ENCODE data around the gene IRF2BP1. TPM values are rescaled to one million over a fixed set of nuclear protein-coding genes. Genes with fewer than 3 reads are reported as not detected.

Gene IRF2BP1
- total RNA-seq, 1 donor from 2014 or later: 14.5 TPM

- DNase-seq: no peak
Observed at GRCh38 chr19:45860359-45861259, 25.3 kb downstream of the IRF2BP1 start.

- DNase-seq: no peak
Observed at GRCh38 chr19:45854167-45854778, 31.7 kb downstream of the IRF2BP1 start.

- DNase-seq: no peak
Observed at GRCh38 chr19:45852983-45853382, 33.0 kb downstream of the IRF2BP1 start.

GRCh38 chr19:45852145-45852750 is 33.7 kb downstream of the IRF2BP1 start:
- no peak for DNase-seq

- DNase-seq: no peak
Observed at GRCh38 chr19:45848922-45849321, 37.0 kb downstream of the IRF2BP1 start.

- no peak for DNase-seq
Observed at GRCh38 chr19:45847663-45848062, 38.3 kb downstream of the IRF2BP1 start.

GRCh38 chr19:45842198-45842597 is 43.7 kb downstream of the IRF2BP1 start:
- no peak for DNase-seq

- no peak for DNase-seq
Observed at GRCh38 chr19:45834970-45835369, 51.0 kb downstream of the IRF2BP1 start.

Other genes starting within 250 kb of the IRF2BP1 start
- gene EML2, start 246.7 kb downstream of the IRF2BP1 start, total RNA-seq: 20.1 TPM
- gene GIPR, start 217.9 kb downstream of the IRF2BP1 start, total RNA-seq: 25.7 TPM
- gene SNRPD2, start 194.2 kb downstream of the IRF2BP1 start, total RNA-seq: 186 TPM
- gene QPCTL, start 193.5 kb downstream of the IRF2BP1 start, total RNA-seq: 3.4 TPM
- gene FBXO46, start 155.2 kb downstream of the IRF2BP1 start, total RNA-seq: 5.6 TPM
- not detected for gene MEIOSIN, start 152.7 kb downstream of the IRF2BP1 start, total RNA-seq
- gene SIX5, start 116.9 kb downstream of the IRF2BP1 start, total RNA-seq: 6.9 TPM
- 29.0 TPM for gene DMPK, start 103.7 kb downstream of the IRF2BP1 start, total RNA-seq
- gene DMWD, start 93.3 kb downstream of the IRF2BP1 start, total RNA-seq: 21.2 TPM
- gene RSPH6A, start 70.8 kb downstream of the IRF2BP1 start, total RNA-seq: not detected
- 31.9 TPM for gene SYMPK, start 23.0 kb downstream of the IRF2BP1 start, total RNA-seq
- not detected for gene FOXA3, start 21.8 kb downstream of the IRF2BP1 start, total RNA-seq
- gene MYPOP, start 16.5 kb upstream of the IRF2BP1 start, total RNA-seq: 1.1 TPM
- not detected for gene NANOS2, start 28.6 kb upstream of the IRF2BP1 start, total RNA-seq
- 0.59 TPM for gene NOVA2, start 87.7 kb upstream of the IRF2BP1 start, total RNA-seq
- gene CCDC61, start 109.3 kb upstream of the IRF2BP1 start, total RNA-seq: 6.1 TPM
- gene PGLYRP1, start 136.9 kb upstream of the IRF2BP1 start, total RNA-seq: 5.3 TPM
- 4.7 TPM for gene IGFL4, start 154.9 kb upstream of the IRF2BP1 start, total RNA-seq
- 5.9 TPM for gene IGFL3, start 238.5 kb upstream of the IRF2BP1 start, total RNA-seq